AG10803 (cell line): ENCODE results near the gene KCNG2.
"Not testable (repeated sequence)": the region's sequence is repeated elsewhere in the genome, so short reads cannot be mapped to it uniquely, and the experiment has no call there.

Source experiments
- DNase-seq: peaks from one replicate; pipeline ENCODE4 v3.0.0; 2010; ENCODE audit warnings: low read depth
- H3K4me3 ChIP-seq: 2 replicates; pipeline ENCODE4 v1.5.1; 2011; ENCODE audit warnings: mild to moderate bottlenecking, low read length, control low read depth
- TF ChIP-seq, protein P1 (sequence below): conservative IDR thresholded peaks from 2 replicates; pipeline ENCODE4 v1.5.1; 2011; ENCODE audit warnings: mild to moderate bottlenecking, low read length, control low read depth, inconsistent platforms

The KCNG2 gene, protein sequence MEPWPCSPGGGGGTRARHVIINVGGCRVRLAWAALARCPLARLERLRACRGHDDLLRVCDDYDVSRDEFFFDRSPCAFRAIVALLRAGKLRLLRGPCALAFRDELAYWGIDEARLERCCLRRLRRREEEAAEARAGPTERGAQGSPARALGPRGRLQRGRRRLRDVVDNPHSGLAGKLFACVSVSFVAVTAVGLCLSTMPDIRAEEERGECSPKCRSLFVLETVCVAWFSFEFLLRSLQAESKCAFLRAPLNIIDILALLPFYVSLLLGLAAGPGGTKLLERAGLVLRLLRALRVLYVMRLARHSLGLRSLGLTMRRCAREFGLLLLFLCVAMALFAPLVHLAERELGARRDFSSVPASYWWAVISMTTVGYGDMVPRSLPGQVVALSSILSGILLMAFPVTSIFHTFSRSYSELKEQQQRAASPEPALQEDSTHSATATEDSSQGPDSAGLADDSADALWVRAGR

DNA sequence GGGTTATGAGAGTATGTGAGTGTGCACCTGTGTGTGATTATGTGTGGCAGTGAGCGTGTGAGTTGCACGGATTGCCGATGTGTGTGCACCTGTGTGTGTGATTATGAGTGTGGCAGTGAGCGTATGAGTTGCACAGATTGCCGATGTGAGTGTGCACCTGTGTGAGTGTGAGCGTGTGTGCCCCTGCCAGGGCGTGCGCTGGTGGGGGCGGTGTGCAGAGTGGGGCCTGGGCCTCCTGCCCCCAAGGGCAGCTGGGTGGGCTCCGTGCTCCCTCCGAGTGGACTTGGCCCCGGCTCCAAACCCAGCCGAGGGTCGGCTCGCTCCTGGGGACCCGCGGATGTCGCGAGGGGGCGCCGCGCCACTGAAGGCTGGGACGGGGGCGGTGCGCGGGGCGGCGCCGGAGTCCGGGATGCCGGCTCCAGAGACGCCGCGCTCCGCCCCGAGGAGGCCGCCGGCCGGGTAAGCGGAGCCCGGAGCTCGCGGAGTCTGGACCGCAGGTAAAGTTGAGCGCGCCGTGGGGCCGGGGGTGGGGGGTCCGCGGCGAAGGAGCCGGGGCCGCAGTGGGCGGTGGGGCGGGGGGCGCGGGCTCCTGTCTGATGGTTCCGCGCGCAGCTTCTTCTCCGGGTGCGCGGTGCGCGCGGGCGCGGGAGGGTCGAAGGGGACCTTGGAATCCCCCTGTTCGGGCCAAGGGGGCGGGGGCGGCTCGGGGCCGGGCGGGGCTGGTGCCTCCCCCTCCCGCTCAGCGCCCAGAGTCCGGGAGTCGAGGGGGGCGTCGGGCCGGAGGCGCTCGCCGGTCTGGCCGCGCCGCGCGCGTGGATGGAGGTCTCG, at the start of gene KCNG2:
Gene KCNG2 (plus strand): TSS at position 421 of the 828 bp plus-strand sequence. CDS start 65,730 bp downstream, outside the sequence.
- TF ChIP-seq, protein P1, sequence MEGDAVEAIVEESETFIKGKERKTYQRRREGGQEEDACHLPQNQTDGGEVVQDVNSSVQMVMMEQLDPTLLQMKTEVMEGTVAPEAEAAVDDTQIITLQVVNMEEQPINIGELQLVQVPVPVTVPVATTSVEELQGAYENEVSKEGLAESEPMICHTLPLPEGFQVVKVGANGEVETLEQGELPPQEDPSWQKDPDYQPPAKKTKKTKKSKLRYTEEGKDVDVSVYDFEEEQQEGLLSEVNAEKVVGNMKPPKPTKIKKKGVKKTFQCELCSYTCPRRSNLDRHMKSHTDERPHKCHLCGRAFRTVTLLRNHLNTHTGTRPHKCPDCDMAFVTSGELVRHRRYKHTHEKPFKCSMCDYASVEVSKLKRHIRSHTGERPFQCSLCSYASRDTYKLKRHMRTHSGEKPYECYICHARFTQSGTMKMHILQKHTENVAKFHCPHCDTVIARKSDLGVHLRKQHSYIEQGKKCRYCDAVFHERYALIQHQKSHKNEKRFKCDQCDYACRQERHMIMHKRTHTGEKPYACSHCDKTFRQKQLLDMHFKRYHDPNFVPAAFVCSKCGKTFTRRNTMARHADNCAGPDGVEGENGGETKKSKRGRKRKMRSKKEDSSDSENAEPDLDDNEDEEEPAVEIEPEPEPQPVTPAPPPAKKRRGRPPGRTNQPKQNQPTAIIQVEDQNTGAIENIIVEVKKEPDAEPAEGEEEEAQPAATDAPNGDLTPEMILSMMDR: no peak
- no peak for DNase-seq
- no peak within 1 kb of the TSS; the same call in 1 of the 2 replicates for H3K4me3 ChIP-seq

DNA sequence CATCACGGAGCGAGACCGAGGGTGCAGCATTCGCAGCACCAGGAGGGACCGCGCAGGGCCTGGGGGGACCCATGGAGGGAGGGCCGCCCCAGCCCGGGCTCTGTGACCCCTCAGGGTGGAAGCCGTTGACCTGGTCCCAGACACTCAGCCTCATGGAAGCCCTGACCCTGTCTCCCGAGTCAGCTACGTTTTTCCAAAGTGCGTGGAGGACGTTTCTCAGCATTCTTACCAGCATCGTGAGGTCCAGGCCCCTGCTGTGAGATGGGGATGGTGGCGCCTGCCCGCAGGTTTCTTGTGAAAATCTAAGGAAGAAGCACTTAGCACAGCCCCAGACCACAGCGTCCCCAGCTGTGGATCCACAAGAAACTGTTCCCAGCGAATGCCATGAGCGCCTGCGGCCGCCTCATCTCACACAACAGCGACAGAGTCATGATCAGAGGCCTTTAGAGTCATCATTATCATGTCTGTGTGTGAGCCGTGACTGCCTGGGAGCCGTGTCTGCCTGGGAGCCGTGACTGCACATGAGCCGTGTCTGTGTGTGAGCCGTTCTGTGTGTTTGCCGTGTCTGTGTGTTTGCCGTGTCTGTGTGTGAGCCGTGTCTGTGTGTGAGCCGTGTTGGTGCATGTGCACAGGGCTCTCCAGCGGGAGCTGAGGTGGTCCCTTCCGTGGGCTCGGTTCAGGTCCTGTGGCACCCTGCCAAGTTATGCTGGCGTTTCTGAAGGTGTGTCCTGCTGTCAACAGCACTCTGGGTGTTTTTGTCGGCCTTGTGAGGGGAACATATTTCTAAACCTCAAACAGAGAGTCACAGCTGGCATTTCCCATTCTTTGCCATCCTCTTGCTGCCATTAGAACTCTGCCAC, 49.2 kb upstream of the KCNG2 start:
- no peak for DNase-seq
- TF ChIP-seq, protein P1: no peak
- no peak overlapping the region for H3K4me3 ChIP-seq

DNA sequence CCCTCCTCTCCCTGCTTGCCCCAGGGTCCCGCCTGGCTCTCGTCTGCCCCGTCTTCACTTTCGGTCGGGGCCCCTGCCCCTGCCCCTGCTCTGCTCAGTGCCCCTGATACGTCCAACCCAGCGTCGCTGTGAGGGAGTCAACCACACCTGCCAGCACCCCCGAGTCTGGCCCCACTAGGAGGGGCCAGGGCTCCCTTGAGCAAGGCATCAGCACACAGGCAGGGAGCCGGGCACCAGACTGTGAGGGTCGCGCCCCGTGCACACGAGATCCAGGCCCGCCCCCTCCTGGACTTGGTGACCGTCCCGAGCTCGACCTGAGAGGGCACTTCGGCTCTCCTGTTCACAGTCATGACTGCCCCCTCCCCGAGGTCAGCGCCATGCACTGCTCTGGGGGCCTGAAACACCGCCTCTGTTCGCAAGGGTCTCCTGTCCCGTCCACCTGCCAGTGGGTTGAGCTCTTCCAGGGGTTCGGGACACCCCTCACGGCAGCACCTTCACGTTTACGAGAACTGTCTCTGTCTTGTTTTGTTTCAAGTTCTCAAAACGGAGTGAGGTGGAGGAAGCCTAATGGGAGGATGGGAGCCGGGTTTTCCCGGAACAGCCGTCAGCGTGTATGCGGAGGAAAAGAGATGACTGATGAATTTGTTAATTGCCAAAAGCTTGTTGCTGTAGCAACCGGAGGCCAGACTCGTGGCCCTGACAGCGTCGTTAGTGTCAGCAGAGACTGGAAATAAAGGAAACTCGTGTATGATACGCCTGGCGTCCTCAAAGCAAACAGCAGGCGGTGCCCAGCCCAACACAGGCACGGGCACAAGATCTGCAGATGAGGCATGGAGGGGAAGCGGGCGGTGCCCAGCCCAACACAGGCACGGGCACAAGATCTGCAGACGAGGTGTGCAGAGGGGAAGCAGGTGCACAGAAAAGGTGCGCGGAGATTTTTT, 48.2 kb upstream of the KCNG2 start:
- no peak for DNase-seq
- TF ChIP-seq, protein P1: no peak
- no peak overlapping the region for H3K4me3 ChIP-seq

DNA sequence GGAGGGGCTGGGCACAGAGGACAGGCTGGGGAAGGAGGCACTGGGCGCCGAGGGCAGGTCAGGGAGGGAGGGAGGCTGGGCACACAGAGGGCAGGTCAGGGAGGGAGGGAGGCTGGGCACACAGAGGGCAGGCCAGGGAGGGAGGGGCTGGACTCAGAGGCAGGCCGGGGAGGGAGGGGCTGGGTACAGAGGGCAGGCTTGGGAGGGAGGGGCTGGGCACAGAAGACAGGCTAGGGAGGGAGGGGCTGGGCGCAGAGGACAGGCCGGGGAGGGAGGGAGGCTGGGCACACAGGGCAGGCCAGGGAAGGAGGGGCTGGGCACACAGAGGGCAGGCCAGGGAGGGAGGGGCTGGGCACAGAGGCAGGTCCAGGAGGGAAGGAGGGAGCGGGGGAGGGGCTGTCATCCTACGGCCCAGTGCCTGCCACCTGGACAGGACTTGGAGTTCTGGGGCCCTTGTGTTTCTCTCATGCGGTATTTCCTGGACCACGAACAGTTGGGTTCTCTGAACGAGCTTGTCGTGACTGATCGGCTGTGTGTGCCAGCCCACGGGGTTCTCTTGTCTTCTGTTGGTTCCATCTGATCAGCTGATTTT, 46.7 kb upstream of the KCNG2 start:
- TF ChIP-seq, protein P1: no peak
- DNase-seq: no peak

DNA sequence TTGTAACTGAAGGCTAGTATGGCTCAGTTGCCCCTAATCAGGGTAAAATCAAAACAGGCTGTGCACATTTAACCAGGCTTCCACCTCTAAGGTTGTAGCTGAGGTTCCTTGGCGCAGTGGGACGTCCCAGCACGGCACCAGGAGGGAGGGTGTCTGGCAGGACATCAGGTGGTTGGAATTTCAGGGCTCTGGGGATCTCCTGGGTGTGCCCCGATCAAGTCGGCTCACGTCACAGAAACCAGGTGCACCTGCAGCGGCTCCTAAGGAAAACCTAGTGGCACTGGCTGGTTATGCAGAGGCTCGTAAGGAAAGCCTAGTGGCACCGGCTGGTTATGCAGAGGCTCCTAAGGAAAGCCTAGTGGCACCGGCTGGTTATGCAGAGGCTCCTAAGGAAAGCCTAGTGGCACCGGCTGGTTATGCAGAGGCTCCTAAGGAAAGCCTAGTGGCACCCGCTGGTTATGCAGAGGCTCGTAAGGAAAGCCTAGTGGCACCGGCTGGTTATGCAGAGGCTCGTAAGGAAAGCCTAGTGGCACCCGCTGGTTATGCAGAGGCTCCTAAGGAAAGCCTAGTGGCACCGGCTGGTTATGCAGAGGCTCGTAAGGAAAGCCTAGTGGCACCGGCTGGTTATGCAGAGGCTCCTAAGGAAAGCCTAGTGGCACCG, 45.7 kb upstream of the KCNG2 start:
- not testable (repeated sequence) for H3K4me3 ChIP-seq

More for the DNA sequence above, 46.7 kb upstream of the KCNG2 start:
- no peak overlapping the region for H3K4me3 ChIP-seq

DNA sequence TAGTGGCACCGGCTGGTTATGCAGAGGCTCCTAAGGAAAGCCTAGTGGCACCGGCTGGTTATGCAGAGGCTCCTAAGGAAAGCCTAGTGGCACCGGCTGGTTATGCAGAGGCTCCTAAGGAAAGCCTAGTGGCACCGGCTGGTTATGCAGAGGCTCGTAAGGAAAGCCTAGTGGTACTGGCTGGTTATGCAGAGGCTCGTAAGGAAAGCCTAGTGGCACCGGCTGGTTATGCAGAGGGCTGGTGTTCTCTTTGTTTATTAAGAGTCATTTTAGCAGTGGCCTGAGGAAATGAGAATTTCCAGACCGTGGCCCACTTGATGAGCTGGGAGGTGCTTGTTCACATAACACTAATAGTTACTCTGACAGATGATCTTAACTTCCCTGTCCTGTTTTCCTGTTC, 44.8 kb upstream of the KCNG2 start:
- H3K4me3 ChIP-seq, DNase-seq: not testable (repeated sequence)

More for the DNA sequence above, 45.7 kb upstream of the KCNG2 start:
- DNase-seq: not testable (repeated sequence)
